WTC11 (cell line): Measurements from ENCODE around the gene KIF3A. TPM values are rescaled to one million over a fixed set of nuclear protein-coding genes. Genes with fewer than 3 reads are reported as not detected.

ENCODE experiments used
- AR ChIP-seq: fragments of 250-450 bp; sonication (Bioruptor Pico); IDR thresholded peaks from 2 replicates; pipeline ENCODE4 v1.9.0; 2021; ENCODE audit warnings: mild to moderate bottlenecking
- ATF1 ChIP-seq: sonication (generic); formaldehyde crosslinking; IDR thresholded peaks from 2 replicates; pipeline ENCODE4 v1.8.1; 2023; ENCODE audit warnings: mild to moderate bottlenecking, moderate library complexity, missing genetic modification reagents
- CREB1 ChIP-seq: sonication (generic); formaldehyde crosslinking; IDR thresholded peaks from 2 replicates; pipeline ENCODE4 v1.8.0; 2023; ENCODE audit warnings: mild to moderate bottlenecking, missing genetic modification reagents
- CTCF ChIP-seq: fragments of 200-600 bp; IDR thresholded peaks from 2 replicates; pipeline ENCODE4 v1.8.0; 2022; ENCODE audit warnings: antibody characterized with exemption
- GTF2I ChIP-seq: fragments of 250-450 bp; sonication (Bioruptor Pico); conservative IDR thresholded peaks from 2 replicates; pipeline ENCODE4 v1.4.0; 2021; ENCODE audit warnings: mild to moderate bottlenecking
- JAZF1 ChIP-seq: fragments of 250-450 bp; sonication (Bioruptor Pico); IDR thresholded peaks from 2 replicates; pipeline ENCODE4 v1.9.0; 2021; ENCODE audit warnings: moderate library complexity, mild to moderate bottlenecking, inconsistent platforms
- MXD4 ChIP-seq: fragments of 250-450 bp; sonication (Bioruptor Pico); IDR thresholded peaks from 2 replicates; pipeline ENCODE4 v1.8.0; 2021; ENCODE audit warnings: mild to moderate bottlenecking, moderate library complexity, borderline replicate concordance
- MYBL2 ChIP-seq: sonication (generic); formaldehyde crosslinking; IDR thresholded peaks from 2 replicates; pipeline ENCODE4 v1.8.1; 2023; ENCODE audit warnings: mild to moderate bottlenecking, moderate library complexity, missing genetic modification reagents
- NFATC4 ChIP-seq: fragments of 250-450 bp; sonication (Bioruptor Pico); IDR thresholded peaks from 2 replicates; pipeline ENCODE4 v1.9.0; 2021; ENCODE audit warnings: mild to moderate bottlenecking
- NFYB ChIP-seq: sonication (generic); formaldehyde crosslinking; conservative IDR thresholded peaks from 2 replicates; pipeline ENCODE4 v1.8.0; 2022; ENCODE audit warnings: low read depth, missing genetic modification reagents
- NR3C1 ChIP-seq: sonication (generic); formaldehyde crosslinking; conservative IDR thresholded peaks from 2 replicates; pipeline ENCODE4 v1.8.1; 2023; ENCODE audit warnings: low read depth, mild to moderate bottlenecking, missing genetic modification reagents
- PRRX2 ChIP-seq: fragments of 250-450 bp; sonication (Bioruptor Pico); IDR thresholded peaks from 2 replicates; pipeline ENCODE4 v1.8.0; 2021; ENCODE audit warnings: mild to moderate bottlenecking
- SMAD3 ChIP-seq: sonication (generic); formaldehyde crosslinking; IDR thresholded peaks from 2 replicates; pipeline ENCODE4 v1.8.0; 2022; ENCODE audit warnings: missing genetic modification reagents, mild to moderate bottlenecking, borderline replicate concordance
- SP1 ChIP-seq: sonication (generic); formaldehyde crosslinking; conservative IDR thresholded peaks from 2 replicates; pipeline ENCODE4 v1.8.1; 2022; ENCODE audit warnings: missing genetic modification reagents
- STAT6 ChIP-seq: sonication (generic); formaldehyde crosslinking; conservative IDR thresholded peaks from 2 replicates; pipeline ENCODE4 v1.8.1; 2023; ENCODE audit warnings: mild to moderate bottlenecking, low read depth, missing genetic modification reagents, moderate library complexity
- TCF7 ChIP-seq: sonication (generic); formaldehyde crosslinking; IDR thresholded peaks from 2 replicates; pipeline ENCODE4 v1.8.0; 2022; ENCODE audit warnings: mild to moderate bottlenecking, low read depth, missing genetic modification reagents, moderate library complexity
- TEAD1 ChIP-seq: sonication (generic); formaldehyde crosslinking; IDR thresholded peaks from 2 replicates; pipeline ENCODE4 v1.8.0; 2022; ENCODE audit warnings: mild to moderate bottlenecking, missing genetic modification reagents
- TP53 ChIP-seq: sonication (generic); formaldehyde crosslinking; IDR thresholded peaks from 2 replicates; pipeline ENCODE4 v1.8.1; 2023; ENCODE audit warnings: mild to moderate bottlenecking, missing genetic modification reagents
- ZBTB43 ChIP-seq: sonication (generic); formaldehyde crosslinking; IDR thresholded peaks from 2 replicates; pipeline ENCODE4 v1.8.1; 2023; ENCODE audit warnings: mild to moderate bottlenecking, missing genetic modification reagents
- ZNF219 ChIP-seq: sonication (generic); formaldehyde crosslinking; IDR thresholded peaks from 2 replicates; pipeline ENCODE4 v1.8.0; 2023; ENCODE audit warnings: missing genetic modification reagents, mild to moderate bottlenecking, borderline replicate concordance
- ZNF423 ChIP-seq: fragments of 250-450 bp; sonication (Bioruptor Pico); IDR thresholded peaks from 2 replicates; pipeline ENCODE4 v2.1.2; 2022; ENCODE audit warnings: mild to moderate bottlenecking, moderate library complexity
- ZNF532 ChIP-seq: fragments of 250-450 bp; sonication (Bioruptor Pico); IDR thresholded peaks from 2 replicates; pipeline ENCODE4 v1.9.0; 2021; ENCODE audit warnings: mild to moderate bottlenecking, borderline replicate concordance
- total RNA-seq: library from RNA; stranded (reverse); gene quantifications from 3 replicates; pipeline ENCODE4 v1.2.3, GENCODE V29; 2021
- TF ChIP-seq, protein P1 (sequence below): sonication (generic); formaldehyde crosslinking; IDR thresholded peaks from 2 replicates; pipeline ENCODE4 v1.8.0; 2023; ENCODE audit warnings: missing genetic modification reagents
- TF ChIP-seq, protein P2 (sequence below): sonication (generic); formaldehyde crosslinking; IDR thresholded peaks from 2 replicates; pipeline ENCODE4 v1.8.1; 2022; ENCODE audit warnings: low read depth, mild to moderate bottlenecking, moderate library complexity, missing genetic modification reagents, borderline replicate concordance

Gene KIF3A
- total RNA-seq, 1 experiment from 2014 or later, result 10.1 TPM

GRCh38 chr5:132747616-132748440 lies 10.5 kb upstream of the KIF3A start (continued):
- TF ChIP-seq ZNF532 (CRISPR knock-in tag) (no peak), NFATC4 (CRISPR knock-in tag) (no peak), ZNF423 (CRISPR knock-in tag) (no peak), CTCF (no peak), TCF7 (CRISPR knock-in tag) (no peak), JAZF1 (CRISPR knock-in tag) (no peak), PRRX2 (CRISPR knock-in tag) (no peak), NFYB (CRISPR knock-in tag) (no peak), STAT6 (no peak), ATF1 (0 out of 2 replicates have a peak, but pooled peaks have one; percentile 85), GTF2I (CRISPR knock-in tag) (no peak), TP53 (CRISPR knock-in tag) (peak; percentile 83), CREB1 (0 out of 2 replicates have a peak, but pooled peaks have one; percentile 14), TEAD1 (no peak; the same call in 1 of the 2 replicates), NR3C1 (no peak), AR (CRISPR knock-in tag) (no peak), ZNF219 (CRISPR knock-in tag) (peak; percentile 69; the same call in 1 of the 2 replicates), MYBL2 (CRISPR knock-in tag) (0 out of 2 replicates have a peak, but pooled peaks have one; percentile 7), ZBTB43 (peak; percentile 23; the same call in 1 of the 2 replicates), SMAD3 (peak; percentile 89; the same call in 1 of the 2 replicates), MXD4 (CRISPR knock-in tag) (no peak), SP1 (CRISPR knock-in tag) (0 out of 2 replicates have a peak, but pooled peaks have one; percentile 0)
- TF ChIP-seq, protein P1, sequence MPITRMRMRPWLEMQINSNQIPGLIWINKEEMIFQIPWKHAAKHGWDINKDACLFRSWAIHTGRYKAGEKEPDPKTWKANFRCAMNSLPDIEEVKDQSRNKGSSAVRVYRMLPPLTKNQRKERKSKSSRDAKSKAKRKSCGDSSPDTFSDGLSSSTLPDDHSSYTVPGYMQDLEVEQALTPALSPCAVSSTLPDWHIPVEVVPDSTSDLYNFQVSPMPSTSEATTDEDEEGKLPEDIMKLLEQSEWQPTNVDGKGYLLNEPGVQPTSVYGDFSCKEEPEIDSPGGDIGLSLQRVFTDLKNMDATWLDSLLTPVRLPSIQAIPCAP (CRISPR knock-in tag), result no peak
- TF ChIP-seq, protein P2, sequence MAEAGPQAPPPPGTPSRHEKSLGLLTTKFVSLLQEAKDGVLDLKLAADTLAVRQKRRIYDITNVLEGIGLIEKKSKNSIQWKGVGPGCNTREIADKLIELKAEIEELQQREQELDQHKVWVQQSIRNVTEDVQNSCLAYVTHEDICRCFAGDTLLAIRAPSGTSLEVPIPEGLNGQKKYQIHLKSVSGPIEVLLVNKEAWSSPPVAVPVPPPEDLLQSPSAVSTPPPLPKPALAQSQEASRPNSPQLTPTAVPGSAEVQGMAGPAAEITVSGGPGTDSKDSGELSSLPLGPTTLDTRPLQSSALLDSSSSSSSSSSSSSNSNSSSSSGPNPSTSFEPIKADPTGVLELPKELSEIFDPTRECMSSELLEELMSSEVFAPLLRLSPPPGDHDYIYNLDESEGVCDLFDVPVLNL (CRISPR knock-in tag), result peak; percentile 20; the same call in 1 of the 2 replicates
